Upper lobe of left lung (tissue), 4 donors: Measurements from ENCODE around the gene OSCP1.

ENCODE experiments used
- EP300 ChIP-seq, 4 donors: sonication (generic); formaldehyde crosslinking; IDR thresholded peaks; one replicate each; pipeline ENCODE4 v1.5.1; 2017; ENCODE audit warnings: antibody characterized with exemption in 4 of 4, control low read depth in 2 of 4
- POLR2A ChIP-seq, 4 donors: fragments of 450-650 bp; IDR thresholded peaks; one replicate each; pipeline ENCODE4 v1.5.1; 2016 to 2017; ENCODE audit warnings: antibody characterized with exemption in 4 of 4, mild to moderate bottlenecking in 2 of 4
- POLR2AphosphoS5 ChIP-seq, 2 donors: sonication (generic); formaldehyde crosslinking; IDR thresholded peaks; one replicate each; pipeline ENCODE4 v1.5.1; 2017; ENCODE audit warnings: antibody characterized with exemption in 2 of 2
- TF ChIP-seq, protein P1 (sequence below), 6 experiments: fragments of 450-650 bp in 4 of 6; fragments of 200-600 bp in 2 of 6; sonication (generic) in 2 of 6; IDR thresholded peaks; one replicate each; pipeline ENCODE4 v1.5.1; 2016 to 2019; ENCODE audit warnings: antibody characterized with exemption in 6 of 6

DNA sequence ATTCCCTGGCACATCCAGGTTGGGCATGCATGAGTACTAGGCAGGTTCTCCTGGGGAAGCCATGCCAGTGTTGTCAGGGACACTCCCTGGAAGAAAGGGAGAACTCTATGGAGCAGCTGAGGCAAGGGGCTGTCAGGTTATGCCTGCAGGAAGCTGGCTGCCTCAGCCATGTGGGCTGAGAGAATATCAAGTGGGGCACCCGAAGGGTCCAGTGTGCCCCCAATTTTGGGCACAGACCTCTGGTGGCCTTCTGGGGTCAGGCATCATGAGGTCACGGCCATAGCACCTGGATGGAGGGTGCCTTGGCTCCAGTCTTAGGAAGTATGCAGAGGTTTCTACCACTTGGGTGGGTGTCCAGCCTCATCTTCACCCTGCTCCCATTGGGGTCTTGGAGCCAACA lies 29.9 kb upstream of the OSCP1 start:
- TF ChIP-seq, protein P1, sequence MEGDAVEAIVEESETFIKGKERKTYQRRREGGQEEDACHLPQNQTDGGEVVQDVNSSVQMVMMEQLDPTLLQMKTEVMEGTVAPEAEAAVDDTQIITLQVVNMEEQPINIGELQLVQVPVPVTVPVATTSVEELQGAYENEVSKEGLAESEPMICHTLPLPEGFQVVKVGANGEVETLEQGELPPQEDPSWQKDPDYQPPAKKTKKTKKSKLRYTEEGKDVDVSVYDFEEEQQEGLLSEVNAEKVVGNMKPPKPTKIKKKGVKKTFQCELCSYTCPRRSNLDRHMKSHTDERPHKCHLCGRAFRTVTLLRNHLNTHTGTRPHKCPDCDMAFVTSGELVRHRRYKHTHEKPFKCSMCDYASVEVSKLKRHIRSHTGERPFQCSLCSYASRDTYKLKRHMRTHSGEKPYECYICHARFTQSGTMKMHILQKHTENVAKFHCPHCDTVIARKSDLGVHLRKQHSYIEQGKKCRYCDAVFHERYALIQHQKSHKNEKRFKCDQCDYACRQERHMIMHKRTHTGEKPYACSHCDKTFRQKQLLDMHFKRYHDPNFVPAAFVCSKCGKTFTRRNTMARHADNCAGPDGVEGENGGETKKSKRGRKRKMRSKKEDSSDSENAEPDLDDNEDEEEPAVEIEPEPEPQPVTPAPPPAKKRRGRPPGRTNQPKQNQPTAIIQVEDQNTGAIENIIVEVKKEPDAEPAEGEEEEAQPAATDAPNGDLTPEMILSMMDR (IDR thresholded peaks at IDR 0.05) = no peak
- TF ChIP-seq POLR2A (IDR thresholded peaks at IDR 0.05) = no peak
- no peak for TF ChIP-seq POLR2AphosphoS5 (IDR thresholded peaks at IDR 0.05)
- no peak for TF ChIP-seq EP300 (IDR thresholded peaks at IDR 0.05)
